PC-9 (cell line): Measurements from ENCODE around the gene VANGL1.

Source experiments
- EZH2 ChIP-seq: fragments of 200-600 bp; sonication (generic); IDR thresholded peaks from 2 replicates; pipeline ENCODE4 v1.8.0; 2017; ENCODE audit warnings: antibody characterized with exemption, low read depth
- TF ChIP-seq, protein P1 (sequence below): fragments of 200-600 bp; sonication (generic); conservative IDR thresholded peaks from 2 replicates; pipeline ENCODE4 v1.6.1; 2017; ENCODE audit warnings: mixed run types, antibody characterized with exemption, mild to moderate bottlenecking, moderate library complexity

DNA sequence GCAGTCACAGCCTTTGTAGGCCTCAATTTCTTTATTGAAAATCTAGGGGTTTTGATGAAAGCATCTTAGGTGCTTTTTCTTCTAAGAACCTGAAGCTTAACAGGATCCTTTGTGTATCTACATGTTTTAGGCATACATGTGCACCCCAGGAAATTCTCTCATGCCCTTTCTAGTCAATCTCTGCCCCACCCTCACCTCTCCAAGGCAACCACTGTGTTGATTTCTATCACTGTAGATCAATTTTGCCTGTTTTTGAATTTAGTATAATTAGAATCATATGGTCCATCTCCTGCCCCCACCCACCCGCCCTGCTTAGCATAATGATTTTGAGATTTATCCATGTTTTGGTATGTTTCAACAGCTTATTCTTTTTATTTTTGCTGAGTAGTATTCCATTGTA is 19.4 kb downstream of the VANGL1 start:
- TF ChIP-seq, protein P1, sequence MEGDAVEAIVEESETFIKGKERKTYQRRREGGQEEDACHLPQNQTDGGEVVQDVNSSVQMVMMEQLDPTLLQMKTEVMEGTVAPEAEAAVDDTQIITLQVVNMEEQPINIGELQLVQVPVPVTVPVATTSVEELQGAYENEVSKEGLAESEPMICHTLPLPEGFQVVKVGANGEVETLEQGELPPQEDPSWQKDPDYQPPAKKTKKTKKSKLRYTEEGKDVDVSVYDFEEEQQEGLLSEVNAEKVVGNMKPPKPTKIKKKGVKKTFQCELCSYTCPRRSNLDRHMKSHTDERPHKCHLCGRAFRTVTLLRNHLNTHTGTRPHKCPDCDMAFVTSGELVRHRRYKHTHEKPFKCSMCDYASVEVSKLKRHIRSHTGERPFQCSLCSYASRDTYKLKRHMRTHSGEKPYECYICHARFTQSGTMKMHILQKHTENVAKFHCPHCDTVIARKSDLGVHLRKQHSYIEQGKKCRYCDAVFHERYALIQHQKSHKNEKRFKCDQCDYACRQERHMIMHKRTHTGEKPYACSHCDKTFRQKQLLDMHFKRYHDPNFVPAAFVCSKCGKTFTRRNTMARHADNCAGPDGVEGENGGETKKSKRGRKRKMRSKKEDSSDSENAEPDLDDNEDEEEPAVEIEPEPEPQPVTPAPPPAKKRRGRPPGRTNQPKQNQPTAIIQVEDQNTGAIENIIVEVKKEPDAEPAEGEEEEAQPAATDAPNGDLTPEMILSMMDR, result no peak
- no peak for TF ChIP-seq EZH2
